ENCODE data around the gene ST14. TPM values are rescaled to one million over a fixed set of nuclear protein-coding genes. Genes with fewer than 3 reads are reported as not detected.
"Not testable (repeated sequence)": the region's sequence is repeated elsewhere in the genome, so short reads cannot be mapped to it uniquely, and the experiment has no call there.

ST14 gene
- total RNA-seq, 2 donors from 2014 or later = 0.17 TPM; not detected in 1

DNA sequence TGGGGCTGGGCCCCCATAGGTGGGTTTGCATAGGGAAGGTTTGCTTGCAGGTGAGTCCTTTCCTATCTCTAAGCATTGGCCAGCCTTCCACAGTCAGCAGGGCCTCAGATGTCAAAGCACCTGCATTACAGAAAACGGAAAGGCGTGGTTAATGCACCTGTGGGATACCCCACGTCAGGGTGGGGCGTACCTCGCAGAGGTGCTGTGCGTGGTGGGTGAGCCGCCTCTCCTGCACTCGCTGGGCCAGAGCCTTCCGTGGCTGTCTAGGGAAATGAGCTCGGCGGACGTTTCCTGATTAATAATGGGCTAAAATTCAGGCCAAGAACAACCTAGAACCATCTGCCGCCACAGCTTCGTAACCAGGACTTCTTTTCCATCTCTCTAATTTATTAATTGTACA lies 32.3 kb downstream of the ST14 start:
- H3K4me3 Mint-ChIP-seq = no peak overlapping the region
- no peak for DNase-seq (ENCODE audit: low spot score)
- H3K4me1 Mint-ChIP-seq (ENCODE audit: low read depth in 2 of 2) = no peaks in the 10 kb centered on the region
- H3K36me3 Mint-ChIP-seq = no peaks in the 10 kb centered on the region
- no peak overlapping the region for H3K27ac Mint-ChIP-seq
- no peaks in the 10 kb centered on the region for H3K9me3 Mint-ChIP-seq
- no peak for ATAC-seq
- H3K27me3 Mint-ChIP-seq = no peaks in the 10 kb centered on the region

DNA sequence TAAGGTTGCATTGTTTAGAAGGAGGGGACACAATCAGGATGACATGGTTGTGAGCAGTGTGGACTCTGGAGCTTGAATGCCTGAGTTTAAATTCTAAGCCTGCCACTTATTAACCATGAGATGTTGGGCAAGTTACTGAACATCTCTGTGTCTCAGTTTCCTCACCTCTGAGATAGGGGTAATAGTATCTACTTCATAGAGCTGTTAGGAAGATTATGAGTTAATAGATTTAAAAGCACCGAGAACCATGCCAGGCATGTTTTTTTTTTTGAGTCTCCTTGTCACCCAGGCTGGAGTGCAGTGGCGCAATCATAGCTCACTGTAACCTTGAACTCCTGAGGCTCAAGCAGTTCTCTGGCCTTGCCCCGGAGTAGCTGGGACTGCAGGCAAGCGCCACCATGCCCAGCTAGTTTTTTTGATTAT lies 33.3 kb downstream of the ST14 start:
- Mint-ChIP-seq H3K27me3 (no peaks in the 10 kb centered on the region), H3K4me3 (no peak overlapping the region), H3K36me3 (no peaks in the 10 kb centered on the region)

DNA sequence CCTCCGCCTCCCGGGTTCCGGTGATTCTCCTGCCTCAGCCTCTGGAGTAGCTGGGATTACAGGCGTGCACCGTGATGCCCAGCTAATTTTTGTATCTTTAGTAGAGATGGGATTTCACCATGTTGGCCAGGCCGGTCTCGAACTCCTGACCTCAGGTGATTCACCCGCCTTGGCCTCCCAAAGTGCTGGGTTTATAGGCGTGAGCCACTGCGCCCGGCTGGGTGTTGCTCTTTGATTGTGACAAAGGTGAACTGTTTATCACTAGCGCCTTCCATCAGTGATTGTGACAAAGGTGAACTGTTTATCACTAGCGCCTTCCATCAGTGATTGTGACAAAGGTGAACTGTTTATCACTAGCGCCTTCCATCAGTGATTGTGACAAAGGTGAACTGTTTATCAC lies 34.0 kb downstream of the ST14 start:
- DNase-seq (ENCODE audit: low spot score); H3K27ac Mint-ChIP-seq; H3K27me3 Mint-ChIP-seq; H3K4me3 Mint-ChIP-seq; H3K4me1 Mint-ChIP-seq (ENCODE audit: low read depth in 2 of 2); H3K36me3 Mint-ChIP-seq; ATAC-seq; H3K9me3 Mint-ChIP-seq: not testable (repeated sequence)

More for the DNA sequence above, 33.3 kb downstream of the ST14 start:
- H3K27ac Mint-ChIP-seq = no peak overlapping the region
- DNase-seq (ENCODE audit: low spot score) (no peak), ATAC-seq (no peak)
- no peaks in the 10 kb centered on the region for H3K9me3 Mint-ChIP-seq
- no peaks in the 10 kb centered on the region for H3K4me1 Mint-ChIP-seq (ENCODE audit: low read depth in 2 of 2)

DNA sequence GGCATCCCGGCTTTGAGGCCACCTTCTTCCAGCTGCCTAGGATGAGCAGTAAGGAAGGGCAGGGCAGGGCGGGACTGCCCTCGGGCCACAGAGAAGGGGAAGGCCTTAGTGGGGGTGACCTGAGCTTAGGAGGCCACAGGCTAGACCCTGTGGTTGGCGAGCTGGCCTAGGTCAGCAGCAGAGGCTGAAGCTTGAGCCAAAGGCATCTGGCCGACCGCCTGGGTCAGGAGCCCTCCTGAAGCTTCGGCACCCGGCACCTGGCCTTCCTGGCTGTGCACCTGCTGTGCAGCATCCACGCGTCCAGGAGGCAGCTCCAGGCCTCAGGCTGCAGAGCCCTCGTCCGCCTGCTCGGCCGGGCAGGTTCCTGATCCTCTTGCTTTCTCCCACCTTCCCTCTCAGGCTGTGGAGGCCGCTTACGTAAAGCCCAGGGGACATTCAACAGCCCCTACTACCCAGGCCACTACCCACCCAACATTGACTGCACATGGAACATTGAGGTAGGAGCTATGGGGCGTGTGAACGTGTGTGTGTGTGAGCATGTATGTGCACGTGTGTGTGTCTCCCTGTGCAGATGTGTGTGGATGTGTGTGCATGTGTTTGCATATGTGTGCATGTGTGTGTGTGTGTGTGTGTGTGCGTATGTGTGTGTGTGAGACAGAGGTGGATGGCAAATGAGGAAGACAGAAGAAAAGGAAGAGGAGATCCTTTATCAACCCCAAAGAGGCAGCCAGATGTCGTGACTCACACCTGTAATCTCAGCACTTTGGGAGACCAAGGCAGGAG lies 34.9 kb downstream of the ST14 start:
- no peaks in the 10 kb centered on the region for H3K27me3 Mint-ChIP-seq
- H3K4me3 Mint-ChIP-seq = no peak overlapping the region
- H3K4me1 Mint-ChIP-seq (ENCODE audit: low read depth in 2 of 2) = no peaks in the 10 kb centered on the region
- no peaks in the 10 kb centered on the region for H3K36me3 Mint-ChIP-seq
- ATAC-seq = peak in 1 of 2 donors; percentile 20
- no peak for DNase-seq (ENCODE audit: low spot score)
- no peaks in the 10 kb centered on the region for H3K9me3 Mint-ChIP-seq
- H3K27ac Mint-ChIP-seq = no peak overlapping the region

DNA sequence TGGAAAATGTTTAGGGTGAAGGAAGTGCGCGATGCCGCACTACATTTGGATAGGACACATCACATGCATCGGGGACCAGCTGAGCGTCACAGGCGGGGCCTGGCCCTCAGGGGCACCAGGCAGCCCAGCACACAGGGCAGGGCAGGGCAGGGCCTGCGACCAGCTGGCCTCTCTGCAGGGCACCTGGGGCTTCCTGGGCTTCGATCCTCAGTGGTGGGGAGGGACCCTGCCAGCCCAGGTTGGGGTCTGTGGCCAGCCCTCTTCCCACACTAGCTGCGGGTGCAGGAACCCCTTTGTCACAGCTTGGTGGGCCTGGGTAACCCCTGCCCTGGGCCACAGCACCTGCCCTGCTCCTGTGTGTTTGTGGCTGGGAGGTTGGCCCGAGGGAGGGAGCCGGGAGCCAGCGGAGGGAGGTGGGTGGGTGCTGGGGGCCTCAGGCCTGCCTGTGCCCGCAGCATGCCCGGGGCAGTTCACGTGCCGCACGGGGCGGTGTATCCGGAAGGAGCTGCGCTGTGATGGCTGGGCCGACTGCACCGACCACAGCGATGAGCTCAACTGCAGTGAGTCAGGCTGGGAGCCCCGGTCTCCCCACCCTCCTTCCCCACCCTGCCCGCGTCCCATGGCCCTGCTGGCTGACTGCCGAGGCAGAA lies 37.9 kb downstream of the ST14 start:
- no peak overlapping the region for H3K4me3 Mint-ChIP-seq
- no peaks in the 10 kb centered on the region for H3K36me3 Mint-ChIP-seq
- ATAC-seq (no peak), DNase-seq (ENCODE audit: low spot score) (no peak)
- H3K4me1 Mint-ChIP-seq (ENCODE audit: low read depth in 2 of 2) = no peaks in the 10 kb centered on the region
- no peaks in the 10 kb centered on the region for H3K27me3 Mint-ChIP-seq
- no peaks in the 10 kb centered on the region for H3K9me3 Mint-ChIP-seq
- H3K27ac Mint-ChIP-seq = no peak overlapping the region

DNA sequence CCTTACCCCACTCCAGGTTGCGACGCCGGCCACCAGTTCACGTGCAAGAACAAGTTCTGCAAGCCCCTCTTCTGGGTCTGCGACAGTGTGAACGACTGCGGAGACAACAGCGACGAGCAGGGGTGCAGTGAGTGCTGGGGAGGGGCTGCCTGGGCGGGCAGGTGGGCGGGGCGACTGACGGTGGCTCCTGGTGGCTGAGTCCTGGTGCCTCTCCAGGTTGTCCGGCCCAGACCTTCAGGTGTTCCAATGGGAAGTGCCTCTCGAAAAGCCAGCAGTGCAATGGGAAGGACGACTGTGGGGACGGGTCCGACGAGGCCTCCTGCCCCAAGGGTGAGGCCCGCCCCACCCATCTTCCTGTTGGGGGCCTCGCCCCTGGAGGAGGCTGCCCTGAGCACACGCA lies 38.7 kb downstream of the ST14 start:
- H3K27me3 Mint-ChIP-seq = no peaks in the 10 kb centered on the region
- no peaks in the 10 kb centered on the region for H3K36me3 Mint-ChIP-seq
- H3K4me3 Mint-ChIP-seq = no peak overlapping the region
- no peak for DNase-seq (ENCODE audit: low spot score)
- no peaks in the 10 kb centered on the region for H3K9me3 Mint-ChIP-seq
- no peaks in the 10 kb centered on the region for H3K4me1 Mint-ChIP-seq (ENCODE audit: low read depth in 2 of 2)
- no peak for ATAC-seq
- H3K27ac Mint-ChIP-seq = no peak overlapping the region

DNA sequence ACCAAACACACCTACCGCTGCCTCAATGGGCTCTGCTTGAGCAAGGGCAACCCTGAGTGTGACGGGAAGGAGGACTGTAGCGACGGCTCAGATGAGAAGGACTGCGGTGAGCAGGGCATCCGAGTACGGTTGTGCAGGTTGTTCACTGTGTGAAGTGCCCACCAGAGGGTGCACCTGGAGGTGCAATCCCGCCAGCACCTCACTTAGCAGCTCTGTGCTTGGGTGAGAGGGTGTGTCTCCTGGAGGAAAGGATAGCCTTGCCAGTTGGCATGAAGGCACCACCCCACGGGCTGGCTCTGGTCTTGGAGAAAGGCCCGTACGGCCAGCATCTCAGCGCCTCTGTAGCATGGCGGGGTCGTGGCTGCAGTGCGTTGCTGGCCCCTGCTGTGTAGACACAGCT lies 39.4 kb downstream of the ST14 start:
- Mint-ChIP-seq H3K4me1 (ENCODE audit: low read depth in 2 of 2) (no peaks in the 10 kb centered on the region), H3K27me3 (no peaks in the 10 kb centered on the region), H3K36me3 (no peaks in the 10 kb centered on the region), H3K27ac (no peak overlapping the region), H3K4me3 (no peak overlapping the region), H3K9me3 (no peaks in the 10 kb centered on the region)
- no peak for ATAC-seq
- no peak for DNase-seq (ENCODE audit: low spot score)

DNA sequence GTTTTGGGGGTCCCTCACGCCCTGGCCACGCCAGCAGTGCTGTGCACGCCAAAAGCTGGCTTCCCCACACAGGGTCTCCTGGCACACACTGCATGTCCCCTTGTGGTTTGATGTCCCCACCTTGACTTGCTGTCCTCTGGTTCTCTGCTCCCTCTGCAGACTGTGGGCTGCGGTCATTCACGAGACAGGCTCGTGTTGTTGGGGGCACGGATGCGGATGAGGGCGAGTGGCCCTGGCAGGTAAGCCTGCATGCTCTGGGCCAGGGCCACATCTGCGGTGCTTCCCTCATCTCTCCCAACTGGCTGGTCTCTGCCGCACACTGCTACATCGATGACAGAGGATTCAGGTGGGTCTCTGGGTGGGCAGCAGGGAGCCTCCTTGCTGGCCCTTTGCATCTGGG lies 40.2 kb downstream of the ST14 start:
- H3K27ac Mint-ChIP-seq = no peak overlapping the region
- no peaks in the 10 kb centered on the region for H3K27me3 Mint-ChIP-seq
- no peak for DNase-seq (ENCODE audit: low spot score)
- H3K36me3 Mint-ChIP-seq = no peaks in the 10 kb centered on the region
- no peak for ATAC-seq
- no peaks in the 10 kb centered on the region for H3K4me1 Mint-ChIP-seq (ENCODE audit: low read depth in 2 of 2)
- no peaks in the 10 kb centered on the region for H3K9me3 Mint-ChIP-seq
- H3K4me3 Mint-ChIP-seq = no peak overlapping the region

DNA sequence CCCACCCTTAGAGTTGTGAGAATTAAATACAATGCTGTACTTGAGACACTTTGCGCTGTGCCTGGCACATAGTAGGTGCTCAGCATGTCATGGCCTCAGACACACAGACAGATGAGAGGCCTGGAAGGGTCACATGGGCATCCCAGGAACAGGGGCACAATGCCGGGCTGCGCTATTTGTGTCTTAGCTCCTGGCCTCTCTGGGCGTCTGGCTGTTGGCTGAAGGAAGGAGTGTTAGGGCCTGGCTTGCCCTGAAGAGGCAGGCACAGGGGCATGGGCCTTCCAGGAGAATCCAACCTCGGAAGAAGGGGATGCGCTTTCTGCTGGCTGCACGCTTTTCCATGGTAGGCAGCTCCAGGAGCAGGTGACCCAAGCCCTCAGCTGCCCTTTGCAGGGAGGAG lies 41.4 kb downstream of the ST14 start:
- no peak for ATAC-seq
- Mint-ChIP-seq H3K36me3 (no peaks in the 10 kb centered on the region), H3K27me3 (no peaks in the 10 kb centered on the region)

DNA sequence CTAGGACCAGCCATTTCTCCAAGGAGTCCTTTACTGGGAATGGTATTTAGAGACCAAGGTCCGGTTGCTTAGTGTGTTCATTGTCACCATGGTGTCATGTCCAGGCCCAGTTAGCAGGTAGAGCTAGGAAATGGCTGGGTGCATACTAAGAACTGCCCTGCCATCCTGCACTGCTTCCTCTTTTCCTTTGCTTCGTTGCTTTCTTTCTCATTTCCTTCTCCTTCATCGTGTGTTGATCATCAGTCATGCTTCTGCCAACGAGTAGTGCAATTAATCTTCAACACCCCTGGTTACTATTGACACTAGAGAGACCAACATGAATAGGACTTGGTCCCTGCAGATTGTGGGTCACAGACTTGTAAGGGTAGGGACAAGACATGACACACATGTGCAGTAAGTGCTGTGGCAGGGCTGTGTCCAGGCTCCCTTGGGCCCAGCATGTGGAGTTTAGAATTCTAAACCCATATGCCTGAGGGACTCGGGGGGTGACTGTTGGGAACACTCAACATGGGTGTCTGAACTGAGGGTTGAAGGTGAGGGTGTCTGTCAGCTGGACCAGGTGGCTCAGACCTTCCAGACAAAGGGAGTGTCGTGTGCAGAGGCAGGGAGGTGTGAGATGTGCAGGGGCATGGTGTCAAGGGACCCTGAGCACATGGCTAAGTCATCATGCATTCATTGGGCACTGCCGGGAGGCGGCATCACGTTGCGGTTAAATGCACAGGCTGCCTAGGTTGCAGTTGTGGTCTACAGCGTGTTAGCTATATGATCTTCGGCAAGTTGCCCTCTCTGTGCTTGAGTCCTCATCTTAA lies 42.6 kb downstream of the ST14 start:
- H3K9me3 Mint-ChIP-seq = no peaks in the 10 kb centered on the region
- H3K4me3 Mint-ChIP-seq = no peak overlapping the region
- no peak for ATAC-seq
- no peaks in the 10 kb centered on the region for H3K27me3 Mint-ChIP-seq
- no peak overlapping the region for H3K27ac Mint-ChIP-seq
- no peaks in the 10 kb centered on the region for H3K36me3 Mint-ChIP-seq
- DNase-seq (ENCODE audit: low spot score) = no peak
- no peaks in the 10 kb centered on the region for H3K4me1 Mint-ChIP-seq (ENCODE audit: low read depth in 2 of 2)

More for the DNA sequence above, 41.4 kb downstream of the ST14 start:
- Mint-ChIP-seq H3K4me3 (no peak overlapping the region), H3K27ac (no peak overlapping the region), H3K9me3 (no peaks in the 10 kb centered on the region), H3K4me1 (ENCODE audit: low read depth in 2 of 2) (no peaks in the 10 kb centered on the region)
- no peak for DNase-seq (ENCODE audit: low spot score)

DNA sequence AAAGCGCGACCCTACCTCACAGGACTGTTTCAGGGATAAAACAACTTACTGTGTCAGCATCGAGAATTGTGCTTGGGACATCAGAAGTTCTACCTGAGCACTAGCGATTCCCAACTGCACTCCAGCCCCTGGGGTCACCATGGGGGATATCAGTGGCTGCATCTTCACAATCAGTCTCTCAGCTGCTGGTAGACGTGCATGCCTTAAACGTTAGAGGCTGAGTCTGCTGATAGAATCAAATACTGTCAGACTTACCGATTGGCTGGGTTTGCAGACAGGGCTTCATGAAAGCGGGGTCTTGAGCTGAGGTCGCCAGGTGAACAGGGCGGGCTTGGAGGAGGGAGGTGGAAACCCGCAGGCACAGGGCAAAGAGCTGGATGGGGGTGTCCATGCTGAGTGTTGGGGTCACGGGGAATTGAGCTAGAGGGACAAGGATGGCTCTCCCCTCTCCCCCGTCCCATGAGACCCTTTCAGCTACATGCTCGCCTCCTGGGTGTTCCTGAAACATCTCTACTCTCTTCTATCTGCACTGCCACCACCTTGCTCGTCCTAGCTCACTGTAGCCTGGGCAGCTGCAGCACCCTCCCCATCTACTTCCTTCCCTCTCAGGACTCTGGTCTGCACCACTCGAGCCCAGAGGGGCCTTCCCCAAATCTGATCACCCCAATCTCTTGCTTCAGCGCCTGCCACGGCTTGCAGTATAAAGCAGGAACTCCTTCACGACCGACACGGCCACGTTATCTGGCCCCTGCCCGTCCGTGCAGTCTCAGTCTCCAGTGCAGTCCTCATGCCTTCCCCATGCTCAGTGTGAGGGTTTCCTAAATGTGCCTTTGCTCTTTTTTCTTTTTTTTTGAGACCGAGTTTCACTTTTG lies 43.5 kb downstream of the ST14 start:
- H3K27me3 Mint-ChIP-seq = no peaks in the 10 kb centered on the region
- H3K27ac Mint-ChIP-seq = no peak overlapping the region
- H3K36me3 Mint-ChIP-seq = no peaks in the 10 kb centered on the region
- no peaks in the 10 kb centered on the region for H3K4me1 Mint-ChIP-seq (ENCODE audit: low read depth in 2 of 2)
- ATAC-seq = no peak
- DNase-seq (ENCODE audit: low spot score) = no peak
- peak overlapping the region; percentile 14 for H3K4me3 Mint-ChIP-seq
- no peaks in the 10 kb centered on the region for H3K9me3 Mint-ChIP-seq

DNA sequence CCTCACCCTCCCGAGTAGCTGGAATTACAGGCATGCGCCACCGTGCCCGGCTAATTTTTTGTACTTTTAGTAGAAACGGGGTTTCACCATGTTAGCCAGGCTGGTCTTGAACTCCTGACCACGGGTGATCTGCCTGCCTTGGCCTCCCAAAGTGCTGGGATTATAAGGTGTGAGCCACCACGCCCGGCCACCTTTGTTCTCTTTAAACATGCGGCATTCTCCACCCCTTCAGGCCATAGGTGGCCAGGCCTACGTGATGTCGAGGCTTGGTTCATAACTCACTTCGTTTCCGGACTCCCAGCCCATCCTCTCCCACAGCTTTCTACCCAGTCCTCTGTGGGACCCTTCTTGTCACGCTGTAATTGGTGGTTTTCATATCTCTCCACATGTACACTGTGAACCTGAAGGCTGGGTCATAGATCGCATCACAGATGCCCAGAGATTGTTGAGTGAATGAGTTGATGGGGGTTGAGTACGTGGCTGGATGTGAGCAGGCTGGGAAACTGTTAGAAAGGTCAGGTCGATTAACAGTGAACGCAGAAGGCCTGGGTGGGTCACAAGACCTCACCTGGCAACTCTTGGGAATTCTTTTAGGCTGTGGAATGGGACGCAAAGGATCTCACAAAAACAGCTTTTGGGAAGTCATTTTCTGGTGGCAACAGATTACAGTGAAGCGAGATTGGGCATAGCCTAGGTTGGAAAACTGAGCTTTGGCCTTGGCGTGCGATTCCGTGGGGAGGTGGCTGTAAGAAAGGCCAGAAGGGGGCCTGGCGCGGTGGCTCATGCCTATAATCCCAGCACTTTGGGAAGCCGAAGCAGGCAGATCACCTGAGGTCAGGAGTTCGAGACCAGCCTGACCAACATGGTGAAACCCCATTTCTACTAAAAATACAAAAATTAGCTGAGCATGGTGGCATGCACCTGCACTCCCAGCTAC lies 44.5 kb downstream of the ST14 start:
- Mint-ChIP-seq H3K4me1 (ENCODE audit: low read depth in 2 of 2) (no peaks in the 10 kb centered on the region), H3K27ac (no peak overlapping the region), H3K27me3 (no peaks in the 10 kb centered on the region), H3K36me3 (no peaks in the 10 kb centered on the region), H3K4me3 (no peak overlapping the region), H3K9me3 (no peaks in the 10 kb centered on the region)
- DNase-seq (ENCODE audit: low spot score) (no peak), ATAC-seq (no peak)

DNA sequence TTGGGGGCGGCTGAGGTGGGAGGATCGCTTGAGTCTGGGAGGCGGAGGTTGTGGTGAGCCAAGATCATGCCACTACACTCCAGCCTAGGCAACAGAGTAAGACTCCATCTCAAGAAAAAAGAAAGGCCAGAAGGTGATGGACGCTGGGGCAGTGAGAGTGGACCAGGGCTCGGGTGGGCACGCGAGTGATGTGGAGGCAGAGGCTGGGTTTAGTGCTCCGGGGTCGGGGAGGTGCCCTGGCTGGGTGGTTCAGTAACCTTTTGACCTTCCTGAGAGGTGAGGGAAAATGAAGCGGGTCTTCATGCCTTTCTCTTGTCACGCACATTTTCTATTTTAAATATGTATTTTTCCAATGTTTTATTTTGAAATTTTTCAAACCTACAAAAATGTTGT lies 45.1 kb downstream of the ST14 start:
- no peak overlapping the region for H3K4me3 Mint-ChIP-seq
- no peaks in the 10 kb centered on the region for H3K4me1 Mint-ChIP-seq (ENCODE audit: low read depth in 2 of 2)
- ATAC-seq (no peak), DNase-seq (ENCODE audit: low spot score) (no peak)
- no peaks in the 10 kb centered on the region for H3K27me3 Mint-ChIP-seq
- H3K9me3 Mint-ChIP-seq = no peaks in the 10 kb centered on the region
- no peak overlapping the region for H3K27ac Mint-ChIP-seq
- H3K36me3 Mint-ChIP-seq = no peaks in the 10 kb centered on the region
